ENCODE data around the gene S100P.

Gene S100P

GRCh38 chr4:6697131-6697530 is 3.5 kb downstream of the S100P start:
- no peak for DNase-seq (ENCODE audit: low read depth in 2 of 2)

- no peak for DNase-seq (ENCODE audit: low read depth in 2 of 2)
Observed at GRCh38 chr4:6699388-6699787, 5.7 kb downstream of the S100P start.

- DNase-seq (ENCODE audit: low read depth in 2 of 2): no peak
Observed at GRCh38 chr4:6699903-6700302, 6.2 kb downstream of the S100P start.

GRCh38 chr4:6701371-6701770 is 7.7 kb downstream of the S100P start:
- no peak for DNase-seq (ENCODE audit: low read depth in 2 of 2)

- DNase-seq (ENCODE audit: low read depth in 2 of 2): no peak
Observed at GRCh38 chr4:6702761-6703160, 9.1 kb downstream of the S100P start.

- DNase-seq (ENCODE audit: low read depth in 2 of 2): no peak
Observed at GRCh38 chr4:6703786-6704185, 10.1 kb downstream of the S100P start.

GRCh38 chr4:6705646-6706045 is 12.0 kb downstream of the S100P start:
- DNase-seq (ENCODE audit: low read depth in 2 of 2): no peak

GRCh38 chr4:6706173-6706572 is 12.5 kb downstream of the S100P start:
- DNase-seq (ENCODE audit: low read depth in 2 of 2): no peak

- peak; percentile 92 to 96 for DNase-seq (ENCODE audit: low read depth in 2 of 2)
Observed at GRCh38 chr4:6709230-6710114, 15.8 kb downstream of the S100P start, which contains the start of gene MRFAP1L1. MRFAP1L1 (minus strand) TSS chr4:6709865; CDS start chr4:6709629, 236 bp downstream.

- no peak for DNase-seq (ENCODE audit: low read depth in 2 of 2)
Observed at GRCh38 chr4:6710282-6710681, 16.6 kb downstream of the S100P start.

- no peak for DNase-seq (ENCODE audit: low read depth in 2 of 2)
Observed at GRCh38 chr4:6710996-6711395, 17.3 kb downstream of the S100P start.

GRCh38 chr4:6714954-6715353 is 21.3 kb downstream of the S100P start:
- DNase-seq (ENCODE audit: low read depth in 2 of 2): no peak

- no peak for DNase-seq (ENCODE audit: low read depth in 2 of 2)
Observed at GRCh38 chr4:6715704-6716017, 22.0 kb downstream of the S100P start.

GRCh38 chr4:6716018-6716911 is 22.6 kb downstream of the S100P start, which contains the start of gene BLOC1S4:
BLOC1S4 (plus strand) TSS chr4:6716174; CDS start chr4:6716210, 36 bp downstream.
- peak; percentile 71 to 75 for DNase-seq (ENCODE audit: low read depth in 2 of 2)

GRCh38 chr4:6716958-6717655 is 23.4 kb downstream of the S100P start:
- no peak for DNase-seq (ENCODE audit: low read depth in 2 of 2)

GRCh38 chr4:6718932-6719610 is 25.4 kb downstream of the S100P start:
- DNase-seq (ENCODE audit: low read depth in 2 of 2): no peak

GRCh38 chr4:6719611-6720179 is 26.0 kb downstream of the S100P start:
- no peak for DNase-seq (ENCODE audit: low read depth in 2 of 2)

GRCh38 chr4:6720202-6720699 is 26.6 kb downstream of the S100P start:
- DNase-seq (ENCODE audit: low read depth in 2 of 2): peak; percentile 77 to 78

- DNase-seq (ENCODE audit: low read depth in 2 of 2): no peak
Observed at GRCh38 chr4:6721121-6721520, 27.4 kb downstream of the S100P start.

- DNase-seq (ENCODE audit: low read depth in 2 of 2): no peak
Observed at GRCh38 chr4:6722891-6723290, 29.2 kb downstream of the S100P start.

GRCh38 chr4:6723851-6724250 is 30.2 kb downstream of the S100P start:
- DNase-seq (ENCODE audit: low read depth in 2 of 2): no peak

Data from activated CD4-positive, alpha-beta T cell treated with anti-CD3 and anti-CD28 coated beads for 24 hours (primary cell).